Fibroblast of peridontal ligament (primary cell): Measurements from ENCODE around the gene ASH1L.
"Not testable (repeated sequence)": the region's sequence is repeated elsewhere in the genome, so short reads cannot be mapped to it uniquely, and the experiment has no call there.

ENCODE experiments used
- DNase-seq: peaks from one replicate; pipeline ENCODE4 v3.0.0-alpha.2; 2010; ENCODE audit errors: extremely low read depth

The ASH1L gene, protein sequence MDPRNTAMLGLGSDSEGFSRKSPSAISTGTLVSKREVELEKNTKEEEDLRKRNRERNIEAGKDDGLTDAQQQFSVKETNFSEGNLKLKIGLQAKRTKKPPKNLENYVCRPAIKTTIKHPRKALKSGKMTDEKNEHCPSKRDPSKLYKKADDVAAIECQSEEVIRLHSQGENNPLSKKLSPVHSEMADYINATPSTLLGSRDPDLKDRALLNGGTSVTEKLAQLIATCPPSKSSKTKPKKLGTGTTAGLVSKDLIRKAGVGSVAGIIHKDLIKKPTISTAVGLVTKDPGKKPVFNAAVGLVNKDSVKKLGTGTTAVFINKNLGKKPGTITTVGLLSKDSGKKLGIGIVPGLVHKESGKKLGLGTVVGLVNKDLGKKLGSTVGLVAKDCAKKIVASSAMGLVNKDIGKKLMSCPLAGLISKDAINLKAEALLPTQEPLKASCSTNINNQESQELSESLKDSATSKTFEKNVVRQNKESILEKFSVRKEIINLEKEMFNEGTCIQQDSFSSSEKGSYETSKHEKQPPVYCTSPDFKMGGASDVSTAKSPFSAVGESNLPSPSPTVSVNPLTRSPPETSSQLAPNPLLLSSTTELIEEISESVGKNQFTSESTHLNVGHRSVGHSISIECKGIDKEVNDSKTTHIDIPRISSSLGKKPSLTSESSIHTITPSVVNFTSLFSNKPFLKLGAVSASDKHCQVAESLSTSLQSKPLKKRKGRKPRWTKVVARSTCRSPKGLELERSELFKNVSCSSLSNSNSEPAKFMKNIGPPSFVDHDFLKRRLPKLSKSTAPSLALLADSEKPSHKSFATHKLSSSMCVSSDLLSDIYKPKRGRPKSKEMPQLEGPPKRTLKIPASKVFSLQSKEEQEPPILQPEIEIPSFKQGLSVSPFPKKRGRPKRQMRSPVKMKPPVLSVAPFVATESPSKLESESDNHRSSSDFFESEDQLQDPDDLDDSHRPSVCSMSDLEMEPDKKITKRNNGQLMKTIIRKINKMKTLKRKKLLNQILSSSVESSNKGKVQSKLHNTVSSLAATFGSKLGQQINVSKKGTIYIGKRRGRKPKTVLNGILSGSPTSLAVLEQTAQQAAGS (N-terminal part only)

GRCh38 chr1:155562581-155563376, at the start of gene ASH1L:
ASH1L (minus strand) TSS chr1:155562803; CDS start chr1:155521519, 41,284 bp downstream.
- peak; percentile 86 for DNase-seq

GRCh38 chr1:155610257-155610647, 47.6 kb upstream of the ASH1L start:
- DNase-seq: not testable (repeated sequence)

- DNase-seq: peak; percentile 94
These were observed 47.1 kb upstream of the ASH1L start, which contains the start of gene MSTO1 for GRCh38 chr1:155609515-155610256. MSTO1 (plus strand) TSS chr1:155610218; CDS start chr1:155610249, 31 bp downstream.

GRCh38 chr1:155608888-155609225, 46.3 kb upstream of the ASH1L start:
- DNase-seq: no peak

DNA sequence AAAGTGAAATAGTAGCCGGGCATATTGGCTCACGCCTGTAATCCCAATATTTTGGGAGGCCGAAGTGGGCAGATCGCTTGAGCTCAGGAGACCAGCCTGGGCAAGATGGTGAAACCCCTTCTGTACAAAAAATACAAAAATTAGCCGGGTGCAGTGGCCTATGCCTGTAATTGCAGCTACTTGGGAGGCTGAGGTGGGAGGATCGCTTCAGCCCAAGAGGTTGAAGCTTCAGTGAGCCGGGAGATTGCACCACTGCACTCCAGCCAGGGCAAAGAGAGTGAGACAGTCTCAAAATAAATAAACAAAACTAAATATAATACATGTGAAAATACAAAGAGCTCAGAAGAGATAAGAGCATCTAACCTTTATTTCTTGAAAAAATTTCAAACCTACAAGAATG, 45.1 kb upstream of the ASH1L start:
- DNase-seq: no peak

DNA sequence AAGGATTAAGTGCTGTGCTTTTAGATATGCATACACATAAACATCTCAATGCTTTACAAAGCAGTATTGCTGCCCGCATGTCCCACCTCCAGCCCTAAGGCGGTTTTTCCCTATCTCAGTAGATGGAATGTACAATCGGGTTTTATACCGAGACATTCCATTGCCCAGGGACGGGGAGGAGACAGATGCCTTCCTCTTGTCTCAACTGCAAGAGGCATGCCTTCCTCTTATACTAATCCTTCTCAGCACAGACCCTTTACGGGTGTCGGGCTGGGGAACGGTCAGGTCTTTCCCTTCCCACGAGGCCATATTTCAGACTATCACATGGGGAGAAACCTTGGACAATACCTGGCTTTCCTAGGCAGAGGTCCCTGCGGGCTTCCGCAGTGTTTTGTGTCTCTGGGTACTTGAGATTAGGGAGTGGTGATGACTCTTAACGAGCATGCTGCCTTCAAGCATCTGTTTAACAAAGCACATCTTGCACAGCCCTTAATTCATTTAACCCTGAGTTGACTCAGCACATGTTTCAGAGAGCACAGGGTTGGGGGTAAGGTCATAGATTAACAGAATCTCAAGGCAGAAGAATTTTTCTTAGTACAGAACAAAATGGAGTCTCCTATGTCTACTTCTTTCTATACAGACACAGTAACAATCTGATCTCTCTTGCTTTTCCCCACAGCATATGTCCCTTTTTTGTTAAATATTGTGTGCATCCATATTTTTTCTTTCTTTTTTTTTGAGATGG, 37.4 kb upstream of the ASH1L start:
- not testable (repeated sequence) for DNase-seq

DNA sequence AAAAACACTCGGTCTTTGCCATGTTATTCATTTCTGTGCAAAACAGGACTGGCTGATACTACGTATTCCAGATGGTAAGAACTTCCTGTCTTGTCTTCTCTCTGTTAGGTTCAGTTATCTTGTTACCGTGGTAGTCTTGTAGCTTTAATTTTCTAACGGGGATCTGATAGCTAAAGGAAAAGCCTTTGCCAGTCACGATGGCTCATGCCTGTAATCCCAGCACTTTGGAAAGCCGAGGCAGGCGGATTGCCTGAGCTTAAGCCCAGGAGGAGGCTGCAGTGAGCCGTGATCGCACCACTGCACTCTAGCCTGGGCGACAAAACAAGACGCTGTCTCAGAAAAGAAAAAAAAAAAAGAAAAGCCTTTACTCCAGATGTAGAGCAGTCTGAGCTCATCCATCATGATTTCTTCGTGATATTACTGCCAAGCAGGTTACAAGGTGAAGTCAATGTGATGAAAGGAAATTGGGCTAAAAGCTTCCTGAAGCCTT, 36.3 kb upstream of the ASH1L start:
- peak; percentile 50 for DNase-seq

GRCh38 chr1:155596864-155597263, 34.3 kb upstream of the ASH1L start:
- no peak for DNase-seq

DNA sequence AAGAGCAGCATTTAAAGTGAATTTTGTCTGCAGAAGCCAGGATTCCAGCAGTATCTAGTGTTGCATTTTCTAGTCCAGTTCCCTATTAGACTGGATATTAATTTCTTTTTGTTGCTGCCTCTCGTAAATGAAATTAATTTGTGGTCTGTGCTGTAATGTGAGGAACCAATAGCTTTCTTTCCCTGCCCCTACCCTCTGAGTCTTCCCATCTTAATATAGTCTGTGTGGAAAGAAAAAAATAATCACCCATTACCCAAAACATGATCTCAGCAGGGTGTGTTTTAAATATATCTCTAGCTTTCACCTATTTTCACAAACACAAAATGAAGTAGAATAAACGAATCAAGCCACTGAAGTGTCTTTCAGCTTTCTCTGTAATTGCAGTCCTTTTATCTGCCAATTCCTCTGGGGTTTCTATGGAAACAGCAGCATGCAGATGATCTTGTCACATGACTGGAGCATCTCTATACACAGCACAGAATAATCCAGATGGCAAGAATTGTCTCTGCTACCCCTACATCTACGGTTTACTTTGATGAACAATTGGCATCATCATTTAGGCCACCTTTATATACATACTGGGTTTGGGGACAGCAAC, 33.4 kb upstream of the ASH1L start:
- not testable (repeated sequence) for DNase-seq

DNA sequence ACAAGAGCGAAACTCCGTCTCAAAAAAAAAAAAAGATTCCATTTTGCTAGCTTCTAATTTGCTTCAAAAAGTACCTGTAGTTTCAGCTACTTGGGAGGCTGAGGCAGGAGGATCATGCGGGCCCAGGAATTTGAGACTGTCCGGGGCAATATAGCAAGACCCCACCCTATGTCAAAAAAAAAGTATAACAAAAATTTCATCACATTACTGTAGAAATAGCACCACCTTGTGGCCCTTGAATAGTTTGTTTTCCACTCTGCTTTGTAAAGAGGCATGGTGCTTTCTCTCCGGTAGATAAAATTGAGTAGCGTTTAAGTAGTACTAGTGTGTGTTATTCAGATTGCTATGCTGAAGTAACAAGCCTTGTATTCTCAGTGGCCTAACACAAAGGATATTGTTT, 29.2 kb upstream of the ASH1L start:
- DNase-seq: peak; percentile 85

DNA sequence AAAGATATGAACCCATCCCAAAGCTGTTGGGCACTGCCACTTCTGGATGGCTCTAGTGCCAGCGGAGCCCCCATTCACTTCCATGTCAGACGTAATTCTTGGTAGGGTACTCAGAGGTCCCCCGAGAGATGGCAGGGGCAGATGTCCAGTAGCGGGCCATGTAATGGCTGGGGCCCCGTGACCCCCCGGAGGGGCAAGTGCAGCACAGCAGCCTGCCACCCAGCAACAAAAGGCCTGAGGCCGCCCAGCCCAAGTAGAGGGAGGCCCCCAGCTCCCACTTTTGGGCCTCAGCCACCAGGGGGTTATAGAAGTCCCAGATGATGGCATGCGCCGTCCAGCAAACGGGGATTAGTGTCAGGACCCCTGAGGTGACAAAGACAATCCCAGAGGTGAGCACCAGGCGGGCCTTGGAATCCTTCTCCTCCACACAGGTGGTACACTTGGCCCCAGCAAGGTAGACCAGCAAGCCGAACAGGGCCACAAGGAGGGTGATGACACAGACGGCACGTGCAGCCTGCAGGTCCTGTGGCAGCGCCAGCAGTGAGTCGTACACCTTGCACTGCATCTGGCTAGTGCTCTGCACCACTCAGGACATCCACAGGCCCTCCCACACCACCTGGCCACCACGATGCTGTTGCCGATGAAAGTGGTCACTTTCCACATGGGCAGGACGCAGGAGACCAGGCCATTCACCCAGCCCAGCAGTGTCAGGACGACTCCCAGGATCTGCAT, 28.1 kb upstream of the ASH1L start:
- DNase-seq: not testable (repeated sequence)

- DNase-seq: not testable (repeated sequence)
These were observed 26.7 kb upstream of the ASH1L start for GRCh38 chr1:155589282-155589681.

- DNase-seq: not testable (repeated sequence)
These were observed 21.2 kb upstream of the ASH1L start for GRCh38 chr1:155583846-155584245.

DNA sequence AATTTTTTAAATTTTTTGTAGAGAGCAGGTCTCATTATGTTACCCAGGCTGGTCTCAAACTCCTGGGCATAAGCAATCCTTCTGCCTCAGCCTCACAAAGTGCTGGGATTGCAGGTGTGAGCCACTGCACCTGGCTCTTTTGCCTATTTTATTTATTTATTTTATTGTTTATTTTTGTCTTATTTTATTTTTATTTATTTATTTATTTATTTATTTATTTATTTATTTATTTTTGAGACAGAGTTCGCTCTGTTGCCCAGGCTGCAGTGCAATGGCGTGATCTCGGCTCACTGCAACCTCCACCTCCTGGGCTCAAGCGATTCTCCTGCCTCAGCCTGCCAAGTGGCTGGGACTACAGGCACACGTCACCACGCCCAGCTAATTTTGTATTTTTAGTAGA, 13.0 kb upstream of the ASH1L start:
- DNase-seq: not testable (repeated sequence)

- DNase-seq: no peak
These were observed 11.5 kb upstream of the ASH1L start for GRCh38 chr1:155574077-155574476.

- no peak for DNase-seq
These were observed 8.0 kb upstream of the ASH1L start for GRCh38 chr1:155570593-155570990.

DNA sequence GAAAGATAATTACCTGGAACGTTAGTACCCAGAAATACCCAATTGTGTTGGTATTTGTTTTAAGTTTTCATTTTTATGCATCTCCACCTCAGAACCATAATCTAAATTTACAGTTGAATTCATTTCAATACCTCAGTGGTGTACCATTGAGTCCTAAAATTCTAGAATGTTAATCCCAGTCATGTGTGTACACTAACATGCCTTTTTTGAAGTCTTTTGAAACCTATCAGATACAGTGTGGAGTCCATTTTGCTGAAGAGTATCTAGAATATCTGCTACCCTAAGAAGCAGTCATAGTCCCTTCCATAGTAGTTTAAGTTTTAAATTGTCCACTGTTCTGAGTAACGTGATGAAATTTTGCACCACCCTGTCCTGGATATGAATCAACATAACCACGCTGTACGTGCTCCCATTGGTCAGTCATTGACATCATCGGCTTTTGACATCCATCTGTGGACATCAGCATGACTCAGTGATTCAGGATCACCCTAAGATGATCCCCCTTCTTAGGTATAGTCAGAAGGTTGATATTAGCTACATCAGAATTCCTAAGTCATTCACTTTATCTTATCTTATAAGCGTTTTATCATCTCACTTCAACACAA, 7.5 kb upstream of the ASH1L start:
- DNase-seq: peak; percentile 34

- peak; percentile 22 for DNase-seq
These were observed 897 bp upstream of the ASH1L start for GRCh38 chr1:155563377-155564022.
